Fibroblast of the conjunctiva (primary cell): Measurements from ENCODE around the gene MAD1L1.

Source experiments
- DNase-seq: peaks from one replicate; pipeline ENCODE4 v3.0.0-alpha.2; 2010; ENCODE audit warnings: low read depth

The MAD1L1 gene

DNA sequence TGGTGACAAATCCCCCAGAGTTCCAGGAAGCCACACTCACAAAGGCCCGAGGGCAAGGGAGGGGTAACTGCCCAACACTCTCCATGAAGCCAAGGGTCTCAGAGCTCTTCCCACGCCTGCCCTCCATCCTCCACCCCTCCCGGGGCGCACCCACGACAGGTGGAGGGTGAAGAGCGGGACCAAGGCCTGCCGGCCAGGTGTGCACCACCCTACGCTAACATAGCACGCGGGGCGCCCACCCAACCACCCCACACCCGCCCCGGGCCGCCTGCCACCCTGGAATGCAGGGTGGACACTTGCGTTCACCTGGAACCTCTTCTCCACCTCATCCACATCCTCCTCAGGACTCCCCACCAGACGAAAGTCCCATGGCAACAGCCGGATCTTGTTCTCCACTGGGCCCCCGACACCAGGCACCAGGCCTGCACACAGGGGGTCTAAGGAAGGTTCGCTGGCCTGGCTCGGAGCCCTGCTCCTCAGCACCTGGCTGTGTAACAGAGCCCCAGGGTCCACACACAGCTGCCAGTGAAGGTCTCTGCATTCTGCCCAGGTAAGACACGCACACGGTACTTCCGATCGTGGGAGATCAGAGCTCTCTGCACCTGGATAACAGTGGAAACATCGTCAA is 32.7 kb downstream of the MAD1L1 start:
- no peak for DNase-seq

DNA sequence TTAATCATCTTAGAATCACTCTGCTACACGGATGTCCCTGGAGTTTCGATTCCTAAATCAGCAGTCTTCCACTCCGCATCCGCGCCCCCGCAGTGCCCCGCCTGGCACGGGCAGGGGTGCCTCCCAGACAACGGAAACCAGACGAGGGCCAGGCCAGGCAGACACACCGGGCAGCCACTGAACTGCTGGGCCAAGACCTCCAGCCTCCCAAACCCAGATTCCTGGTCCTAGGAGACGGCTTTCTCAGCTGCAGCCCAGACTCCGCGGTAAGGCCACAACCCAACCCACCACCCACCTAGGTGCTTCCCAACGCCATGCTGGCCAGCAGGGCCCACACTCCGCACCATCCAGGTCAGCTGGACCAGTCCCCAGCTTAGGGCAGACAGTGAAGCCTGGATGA is 33.2 kb downstream of the MAD1L1 start:
- DNase-seq, result no peak

DNA sequence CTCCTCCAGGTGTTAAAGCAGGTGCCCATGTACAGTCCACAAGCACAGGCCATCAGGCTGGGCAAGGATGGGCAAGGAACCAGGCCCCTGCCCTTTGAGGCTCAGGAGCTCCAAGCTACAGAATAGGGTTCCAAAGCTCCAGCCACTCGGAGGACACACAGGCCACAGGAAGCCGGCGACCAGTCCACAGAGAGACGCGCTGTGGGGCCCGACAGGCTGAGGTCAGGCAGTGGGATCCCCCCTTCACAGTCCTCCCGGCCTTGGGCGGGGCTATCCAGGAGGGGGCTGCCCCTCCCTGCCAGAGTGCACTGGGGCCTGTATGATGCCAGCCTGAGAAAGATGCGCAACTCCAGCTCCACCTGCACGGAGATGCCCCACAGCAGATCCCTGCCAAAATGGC is 34.0 kb downstream of the MAD1L1 start:
- no peak for DNase-seq

DNA sequence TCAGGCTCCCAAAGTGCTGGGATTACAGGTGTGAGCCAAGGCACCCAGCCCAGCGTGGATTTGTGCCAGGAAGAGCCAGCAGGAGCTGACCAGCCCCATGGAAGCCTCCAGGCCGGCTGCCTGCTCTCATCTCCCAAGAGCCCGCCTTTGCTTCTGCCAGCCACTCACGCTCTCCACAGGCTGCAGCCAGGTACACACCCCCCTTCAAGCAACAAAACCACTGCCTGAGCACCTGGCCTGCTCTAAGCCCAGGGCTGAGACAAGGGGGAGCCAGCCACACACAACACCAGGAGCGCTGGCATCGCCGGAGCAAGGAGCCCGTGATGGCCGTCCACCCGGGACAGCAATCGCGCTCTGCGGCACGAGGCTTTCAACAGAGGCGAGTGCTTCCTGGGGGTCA is 34.5 kb downstream of the MAD1L1 start:
- DNase-seq, result no peak

DNA sequence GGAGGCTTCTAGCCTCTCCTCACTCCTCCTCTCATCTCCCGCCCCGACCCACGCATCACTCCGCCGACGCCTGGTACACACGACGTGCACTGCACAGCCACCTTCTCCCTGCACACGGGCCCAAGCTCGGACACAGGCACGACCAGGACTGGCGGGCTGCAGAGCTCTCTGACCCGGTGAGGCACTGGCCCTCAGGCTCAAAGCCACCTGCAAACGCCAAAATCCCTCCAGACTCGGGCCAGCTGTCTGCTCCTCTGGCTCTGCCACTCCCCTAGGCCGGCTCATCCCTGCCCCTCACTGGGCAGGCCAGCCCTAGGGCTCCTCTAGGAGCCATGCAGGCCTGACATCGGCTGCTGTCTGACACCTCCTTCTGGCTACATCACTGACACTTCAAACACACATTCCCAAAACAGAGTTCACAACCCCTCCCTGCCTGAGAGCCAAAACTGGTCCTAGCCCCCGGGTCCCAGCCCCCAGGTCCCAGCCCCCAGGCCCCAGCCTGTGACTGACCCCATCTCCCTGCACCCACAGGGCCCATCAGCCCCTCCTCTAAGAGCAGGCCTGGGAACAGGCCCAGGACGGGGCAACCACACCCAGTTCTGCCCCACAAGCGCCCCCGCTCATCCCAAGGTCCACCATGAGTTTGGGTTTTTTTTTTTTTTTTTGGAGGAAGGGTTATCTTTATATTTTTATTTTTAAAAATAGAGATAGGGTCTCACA is 35.1 kb downstream of the MAD1L1 start:
- DNase-seq, result no peak

DNA sequence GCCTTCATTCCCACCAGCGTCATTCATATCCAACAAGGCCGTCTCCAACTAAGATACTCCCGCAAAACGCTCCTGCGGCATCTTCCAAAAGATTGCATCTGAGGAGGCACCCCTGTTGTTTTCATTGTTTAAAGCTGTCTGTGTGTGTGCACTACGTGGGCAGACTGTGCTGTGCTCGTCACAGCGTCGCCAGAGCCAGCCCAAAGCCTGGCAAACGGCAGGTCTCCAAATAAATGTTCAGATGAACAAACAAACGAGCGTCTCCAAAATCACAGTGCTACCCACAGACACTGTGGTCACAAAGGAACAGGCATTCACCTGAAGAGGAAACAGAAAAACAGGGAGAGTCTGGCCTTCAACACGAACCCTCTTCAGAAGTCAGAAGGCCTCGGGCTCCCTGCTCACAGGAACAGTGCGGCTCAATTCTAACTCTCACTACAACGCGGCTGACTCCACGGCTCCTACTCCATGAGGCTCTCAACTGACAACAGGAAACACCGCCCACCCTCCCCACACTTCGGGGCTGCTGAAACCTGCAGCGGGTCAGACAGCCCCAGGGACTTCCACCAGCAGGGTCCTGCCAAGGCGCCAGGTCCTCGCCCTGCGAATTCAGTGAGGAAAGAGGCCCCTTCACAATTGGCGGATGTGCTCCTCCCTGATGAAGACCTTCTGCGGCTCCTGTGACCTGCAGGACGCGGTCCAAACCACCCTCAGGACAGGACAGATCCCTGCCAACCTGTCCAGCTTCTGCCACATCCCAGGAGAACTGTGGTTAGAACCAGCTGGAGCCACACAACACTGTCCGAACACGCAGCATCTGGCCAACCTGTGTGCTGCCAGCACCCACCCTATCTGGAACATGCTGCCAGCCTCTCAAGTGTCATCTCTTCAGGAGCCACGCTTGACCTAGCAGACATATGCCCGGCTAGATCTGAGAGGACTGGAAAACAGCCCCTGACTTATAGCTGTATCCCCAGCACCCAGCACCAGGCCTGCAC is 36.1 kb downstream of the MAD1L1 start:
- DNase-seq, result no peak

DNA sequence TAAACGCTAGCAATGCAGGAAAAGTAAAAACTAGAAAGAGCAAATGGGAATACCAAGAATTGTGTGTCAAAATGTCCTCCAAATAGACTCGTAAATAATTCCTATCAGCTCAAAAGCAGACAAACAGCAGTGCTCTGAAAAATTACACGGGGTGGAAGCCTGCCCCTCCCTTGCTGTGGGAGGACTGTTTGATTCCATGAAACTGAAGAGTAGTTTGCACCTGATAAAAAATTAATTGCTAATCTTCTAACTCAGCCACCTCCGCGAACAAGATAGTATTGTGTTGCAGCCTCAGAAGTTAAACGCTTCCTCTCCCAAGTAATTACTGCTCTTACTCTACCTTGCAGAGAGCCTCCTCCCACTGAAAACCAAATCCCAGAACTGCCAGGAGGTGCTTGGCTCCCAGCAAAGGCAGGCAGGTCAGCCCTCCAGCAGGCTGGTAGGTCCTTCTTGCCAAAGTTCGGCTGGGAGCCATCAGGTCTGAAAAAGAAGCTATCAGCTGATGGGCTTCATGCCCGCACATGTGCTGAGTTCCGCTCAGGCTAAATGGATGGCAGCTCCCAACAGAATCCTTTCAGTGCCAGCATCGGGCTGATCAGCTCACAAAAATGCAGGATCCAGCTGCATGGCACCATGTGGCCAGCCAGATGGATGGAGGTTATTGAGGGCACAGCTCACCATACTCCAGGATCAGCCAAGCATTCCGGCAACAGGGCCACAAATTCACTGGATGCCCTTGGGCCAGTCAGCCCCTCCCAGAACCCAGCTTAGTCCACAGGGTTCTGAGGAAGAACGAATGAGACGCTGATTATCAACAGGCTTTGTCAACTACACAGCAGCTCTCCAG is 37.1 kb downstream of the MAD1L1 start:
- DNase-seq, result no peak

DNA sequence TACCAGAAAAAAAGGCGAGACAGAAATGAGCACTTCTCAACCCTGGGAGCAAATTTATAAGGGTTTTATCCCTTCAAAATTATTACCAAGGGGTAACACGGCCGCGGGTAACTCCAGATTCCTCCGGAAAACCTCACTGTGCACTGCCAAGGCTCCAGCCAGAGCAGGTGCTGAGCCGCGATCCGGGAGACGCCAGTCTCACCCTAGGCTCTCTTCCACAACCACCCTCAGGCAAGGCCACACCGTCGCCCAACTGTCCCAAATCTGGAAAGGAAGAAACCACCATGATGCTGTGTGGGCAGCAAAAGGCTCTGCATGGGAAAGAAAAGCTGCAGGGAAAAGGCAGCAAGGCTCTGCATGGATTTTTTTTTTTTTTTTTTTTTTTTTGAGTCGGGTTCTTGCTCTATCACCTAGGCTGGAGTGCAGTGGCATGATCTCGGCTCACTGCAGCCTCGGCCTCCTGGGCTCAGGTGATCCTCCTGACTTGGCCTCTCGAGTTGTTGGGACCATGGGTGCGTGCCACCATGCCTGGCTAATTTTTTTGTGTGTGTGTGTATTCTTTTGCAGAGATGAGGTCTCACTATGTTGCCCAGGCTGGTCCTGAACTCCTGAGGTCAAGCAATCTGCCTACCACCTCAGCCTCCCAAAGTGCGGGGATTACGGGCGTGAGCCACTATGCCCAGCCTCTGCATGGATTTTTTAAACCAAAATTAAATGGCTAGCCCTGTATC is 39.0 kb downstream of the MAD1L1 start:
- DNase-seq, result no peak

DNA sequence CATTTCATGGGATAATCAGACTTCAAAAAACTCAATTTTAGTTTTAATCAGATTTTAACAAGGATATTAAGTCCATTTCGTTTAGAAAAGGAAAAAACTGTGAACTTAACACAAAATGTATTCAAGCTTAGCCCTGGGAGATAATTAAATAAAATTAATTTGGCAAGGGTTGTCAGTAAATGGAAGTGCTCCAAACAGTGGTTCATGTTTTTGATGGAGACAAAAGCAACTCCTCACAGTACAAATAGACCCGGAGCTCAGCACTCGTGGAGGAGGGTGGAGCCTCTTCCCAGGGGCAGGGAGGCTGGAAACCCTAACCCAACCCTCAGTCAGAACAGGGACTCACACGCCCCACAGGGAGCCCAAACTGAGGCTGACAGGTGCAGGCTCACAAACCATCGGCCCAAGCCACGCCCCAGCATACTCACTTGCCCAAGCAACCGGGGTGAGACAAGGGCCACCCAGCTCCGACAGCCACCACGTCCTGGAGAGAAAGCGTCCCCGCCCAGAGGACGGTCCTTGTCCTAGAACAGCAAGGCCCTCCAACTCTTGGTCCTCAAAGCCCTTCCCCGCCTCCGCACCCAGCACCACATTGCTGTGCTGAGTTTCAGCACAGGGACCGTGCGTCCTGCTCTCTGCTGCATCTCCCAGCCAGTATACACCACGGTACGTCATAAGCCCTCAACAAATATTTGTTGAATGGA is 39.8 kb downstream of the MAD1L1 start:
- no peak for DNase-seq

DNA sequence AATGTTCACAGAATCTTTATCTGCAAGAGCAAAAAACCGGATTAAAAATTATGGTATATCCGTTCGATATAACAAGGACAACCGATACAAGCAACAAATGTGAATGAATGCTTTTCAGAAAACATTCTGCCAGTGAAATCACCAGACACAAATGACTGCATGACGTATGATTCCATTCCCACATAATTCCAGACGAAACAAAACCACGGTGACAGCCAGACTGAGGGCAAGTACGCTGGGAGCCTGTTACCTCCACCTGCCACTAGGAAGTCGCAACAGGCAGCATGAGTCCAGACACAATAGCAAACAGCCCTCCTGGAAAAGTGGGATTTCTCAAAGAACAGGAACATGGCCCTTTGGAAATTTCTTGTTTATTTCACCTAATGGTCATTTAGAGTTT is 41.7 kb downstream of the MAD1L1 start:
- no peak for DNase-seq

DNA sequence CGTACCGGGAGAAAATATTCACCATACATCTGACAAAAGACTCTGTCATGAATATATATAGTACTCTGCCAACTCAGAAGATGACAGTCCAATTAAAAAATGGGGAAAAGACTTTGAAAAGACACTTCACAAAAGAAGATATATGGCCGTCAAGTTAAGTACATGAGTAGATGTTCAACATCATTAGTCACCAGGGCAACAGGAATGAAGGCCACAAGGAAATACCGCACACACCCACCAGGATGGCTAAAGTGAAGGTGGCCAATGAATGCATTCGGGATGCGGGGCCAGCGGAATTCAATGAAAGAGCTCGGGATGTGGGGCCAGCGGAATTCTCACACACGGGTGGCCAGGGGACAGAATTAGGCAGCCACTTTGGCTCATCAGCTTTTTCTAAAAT is 42.2 kb downstream of the MAD1L1 start:
- DNase-seq, result no peak

DNA sequence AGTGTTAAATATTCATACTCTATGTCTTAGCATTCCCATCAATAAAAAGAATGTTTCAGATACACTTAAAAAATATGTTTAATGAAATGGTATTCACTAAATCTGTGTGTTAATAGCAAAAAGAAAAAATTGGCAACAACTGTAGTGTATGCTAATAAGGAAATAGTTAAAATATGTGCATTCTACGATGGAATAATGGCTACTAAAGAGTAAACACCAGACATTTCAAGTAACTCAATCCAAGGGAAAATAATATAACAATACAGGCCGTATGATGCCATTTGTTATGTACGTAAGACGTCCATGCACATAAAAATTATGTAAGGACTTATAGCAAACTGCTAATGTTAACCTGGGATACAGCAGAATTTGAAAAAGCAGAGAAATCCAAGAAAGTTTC is 46.6 kb downstream of the MAD1L1 start:
- DNase-seq, result no peak

DNA sequence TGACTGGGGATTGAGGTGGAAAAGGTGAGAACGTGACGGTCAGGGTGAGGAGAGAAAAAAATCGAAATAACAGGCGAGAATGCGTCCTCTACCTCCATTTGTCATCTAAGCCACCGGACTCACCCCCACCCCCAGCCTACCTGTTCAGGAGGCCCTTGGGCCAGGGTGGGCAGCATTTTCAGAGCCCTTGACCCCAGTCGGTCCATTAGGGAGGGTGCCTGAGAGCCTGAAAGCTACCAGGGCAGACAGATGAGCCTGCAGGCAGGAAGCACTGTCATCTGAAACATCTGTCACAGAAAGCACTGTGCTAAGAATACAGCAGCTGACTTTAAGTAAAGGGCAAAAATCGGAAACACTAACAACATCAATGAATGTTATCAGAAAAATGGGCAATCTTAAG is 47.0 kb downstream of the MAD1L1 start:
- DNase-seq, result no peak

DNA sequence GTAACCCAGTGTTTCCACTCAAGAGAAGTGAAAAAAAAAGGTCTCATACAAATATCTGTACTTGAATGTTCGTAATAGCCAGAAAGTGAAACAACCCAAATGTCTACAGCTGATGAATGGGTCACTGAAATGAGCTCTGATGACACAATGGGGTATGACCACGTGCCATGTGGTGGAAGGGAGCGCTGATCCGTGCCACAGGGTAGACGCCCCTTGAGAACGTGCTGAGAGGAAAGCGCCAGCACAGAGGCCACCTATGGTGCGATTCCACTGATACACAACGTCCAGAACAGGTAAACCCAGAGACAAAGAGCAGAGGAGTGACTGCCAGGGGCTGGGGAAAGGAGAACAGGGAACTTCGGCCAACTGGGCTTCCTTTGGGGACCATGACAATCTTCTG is 50.3 kb downstream of the MAD1L1 start:
- DNase-seq, result no peak

DNA sequence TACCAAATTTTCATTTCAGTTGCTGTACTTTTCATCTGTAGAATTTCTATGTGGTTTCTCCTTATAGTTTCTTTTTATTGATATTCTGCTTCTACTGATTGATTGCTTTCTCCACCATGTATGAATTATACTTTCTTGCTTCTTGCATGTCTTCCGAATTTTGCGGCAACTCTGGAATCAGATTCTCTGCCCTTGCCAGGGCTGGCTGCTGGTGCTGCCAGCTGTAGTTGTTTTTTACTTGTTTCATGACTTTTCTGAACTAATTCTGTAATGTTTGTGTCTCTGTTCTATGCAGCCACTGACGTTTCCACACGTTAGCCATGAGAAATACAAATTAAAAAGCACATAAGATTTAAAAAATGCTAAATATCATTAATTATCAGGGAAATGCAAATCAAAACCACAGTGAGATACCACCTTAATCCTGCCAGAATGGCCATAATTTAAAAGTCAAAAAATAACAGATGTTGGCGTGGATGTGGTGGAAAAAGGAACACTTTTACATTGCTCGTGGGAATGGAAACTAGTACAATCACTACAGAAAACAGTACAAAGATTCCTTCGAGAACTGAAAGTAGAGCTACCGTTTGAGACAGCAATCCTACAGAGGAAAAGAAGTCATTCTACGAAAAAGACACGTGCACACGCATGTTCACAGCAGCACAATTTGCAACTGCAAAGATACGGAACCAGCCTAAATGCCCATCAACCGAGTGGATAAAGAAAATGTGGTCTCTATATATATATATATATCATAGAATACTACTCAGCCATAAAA is 51.5 kb downstream of the MAD1L1 start:
- no peak for DNase-seq

DNA sequence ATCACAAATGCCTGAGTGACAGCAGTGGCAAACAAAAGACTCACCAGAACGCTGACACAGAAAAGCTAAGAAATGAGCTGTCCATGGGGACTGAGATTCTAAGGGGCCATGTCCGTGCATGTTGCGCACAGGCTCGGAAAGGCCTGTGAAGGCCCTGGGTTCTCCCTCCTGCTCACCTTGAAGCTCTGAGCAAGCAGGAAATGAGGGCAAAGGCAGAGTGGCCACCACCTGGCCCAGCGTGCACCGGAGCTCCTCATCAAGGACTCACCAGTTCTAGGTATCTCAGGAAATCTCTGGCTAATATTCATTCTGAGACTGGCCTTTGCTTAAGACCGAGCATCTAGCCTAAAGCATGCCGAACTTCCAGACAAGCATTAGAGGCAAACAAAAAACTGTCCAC is 52.7 kb downstream of the MAD1L1 start:
- no peak for DNase-seq

DNA sequence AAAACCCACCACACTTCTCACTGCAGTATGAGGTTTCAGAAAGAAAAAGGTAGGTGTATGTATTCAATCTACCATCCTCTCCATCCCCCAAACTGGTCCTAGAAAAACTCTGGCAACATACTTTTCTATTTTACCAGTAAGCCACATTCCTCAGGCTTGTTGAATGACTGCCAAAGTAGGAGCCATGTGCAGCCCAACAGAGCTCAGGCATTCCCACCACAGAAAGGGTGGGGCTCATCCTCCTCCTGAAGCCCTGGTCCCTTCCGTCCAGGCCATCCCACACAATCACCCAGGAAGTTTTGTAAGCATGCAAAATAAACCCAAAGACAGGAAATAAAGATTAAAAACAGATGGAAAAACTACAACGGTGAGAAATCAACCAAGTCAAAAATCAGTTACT is 57.2 kb downstream of the MAD1L1 start:
- peak; percentile 95 for DNase-seq

DNA sequence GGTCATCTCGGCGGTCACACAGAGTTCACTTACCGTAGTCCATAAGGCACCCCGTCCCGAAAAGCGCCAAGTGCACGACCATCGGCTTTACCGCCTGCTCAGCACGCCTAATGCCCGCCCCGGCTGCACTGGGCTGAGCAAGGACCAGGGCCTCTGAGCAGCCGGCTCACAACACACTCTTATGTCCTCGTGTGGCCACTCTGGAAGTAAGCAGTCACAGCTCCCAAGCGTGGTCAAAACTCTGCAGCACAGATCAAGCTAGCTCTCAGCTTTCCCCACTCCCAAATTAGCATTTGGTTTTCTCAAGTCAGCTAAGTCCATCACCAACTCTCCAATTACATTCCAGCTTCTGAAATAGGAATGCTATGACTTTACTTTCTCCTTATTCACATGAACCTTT is 57.7 kb downstream of the MAD1L1 start:
- no peak for DNase-seq

DNA sequence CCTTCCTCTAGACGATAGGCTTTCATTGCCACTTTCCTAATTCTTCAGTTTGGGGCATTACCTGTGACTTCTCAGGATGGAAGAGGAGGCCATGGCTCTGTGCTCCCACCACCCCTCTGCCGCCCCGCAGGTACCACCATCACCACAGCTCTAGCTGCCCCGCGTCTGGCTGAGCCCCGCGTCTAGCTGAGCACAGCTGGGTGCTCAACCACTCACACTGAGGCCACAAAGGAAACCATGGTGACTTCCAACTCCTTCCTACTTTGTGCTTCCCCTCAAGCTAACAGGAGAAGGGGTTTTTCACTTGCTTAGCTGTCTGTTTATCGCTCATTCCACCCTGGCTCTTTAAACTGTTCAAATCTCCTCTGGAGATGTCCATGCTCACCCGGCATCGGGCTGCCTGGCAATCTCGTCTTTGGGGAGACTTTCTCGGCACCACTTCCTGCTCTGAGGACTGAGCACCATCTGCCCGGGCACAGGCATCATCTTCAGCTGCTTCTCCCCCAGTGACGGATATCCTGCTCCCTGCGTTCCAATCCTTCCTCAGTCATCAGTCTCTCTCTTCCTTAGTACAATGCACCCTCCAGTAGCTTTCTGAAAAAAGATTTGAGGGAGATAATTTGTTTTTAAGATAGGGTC is 59.4 kb downstream of the MAD1L1 start:
- no peak for DNase-seq
